CD4-positive, CD25-positive, alpha-beta regulatory T cell (primary cell): ENCODE measurements around the gene SMCO3. TPM values are rescaled to one million over a fixed set of nuclear protein-coding genes. Genes with fewer than 3 reads are reported as not detected.
A peak's percentile ranks its signal among the peaks of the same experiment; 100 is the strongest.

ENCODE experiments used
- ATAC-seq, 2 donors: fragments of 150-1000 bp; cut with Tn5 transposase; one replicate each; pipeline ENCODE4 v1.10.0; 2021; ENCODE audit warnings: low read depth in 2 of 2, moderate number of reproducible peaks in 2 of 2, moderate library complexity in 1 of 2
- DNase-seq, 3 donors: peaks; one replicate each; pipeline versions ENCODE4 v3.0.0 to v3.0.0-alpha.2; 2012 to 2022; ENCODE audit warnings: mixed read lengths in 1 of 3
- H3K27ac ChIP-seq: one replicate; pipeline ENCODE4 v1.7.0; 2013; ENCODE audit warnings: mild to moderate bottlenecking, low read length; ENCODE audit not compliant: insufficient read depth, poor library complexity, severe bottlenecking
- H3K27me3 ChIP-seq: one replicate; pipeline ENCODE4 v1.7.0; 2013; ENCODE audit warnings: low read length; ENCODE audit not compliant: control insufficient read depth, insufficient read depth
- H3K36me3 ChIP-seq: one replicate; pipeline ENCODE4 v1.7.0; 2013; ENCODE audit warnings: mild to moderate bottlenecking, low read length, moderate library complexity; ENCODE audit not compliant: control insufficient read depth, insufficient read depth
- H3K4me1 ChIP-seq: 2 replicates; pipeline ENCODE4 v1.7.0; 2013; ENCODE audit warnings: mild to moderate bottlenecking, low read length; ENCODE audit not compliant: insufficient read depth, control insufficient read depth, poor library complexity, severe bottlenecking
- H3K4me3 ChIP-seq: one replicate; pipeline ENCODE4 v1.7.0; 2013; ENCODE audit warnings: low read depth, mild to moderate bottlenecking, low read length, moderate library complexity
- H3K9me3 ChIP-seq, 2 experiments: 1 replicate in 1 of 2; 2 replicates in 1 of 2; pipeline ENCODE4 v1.7.0; 2013; ENCODE audit warnings: low read length in 2 of 2, mild to moderate bottlenecking in 1 of 2, moderate library complexity in 1 of 2; ENCODE audit not compliant: control insufficient read depth in 2 of 2
- H3K27ac Mint-ChIP-seq, 3 donors: one replicate each; pipeline ENCODE4 v1.8.0; 2020 to 2022; ENCODE audit warnings: mild to moderate bottlenecking in 3 of 3, mixed read lengths in 3 of 3, moderate library complexity in 2 of 3
- H3K27me3 Mint-ChIP-seq: one replicate; pipeline ENCODE4 v1.8.0; 2022; ENCODE audit warnings: mild to moderate bottlenecking, mixed read lengths
- H3K36me3 Mint-ChIP-seq: one replicate; pipeline ENCODE4 v1.8.0; 2020; ENCODE audit warnings: mixed read lengths
- H3K4me1 Mint-ChIP-seq, 4 donors: one replicate each; pipeline ENCODE4 v1.8.0; 2020 to 2022; ENCODE audit warnings: mixed read lengths in 4 of 4, mild to moderate bottlenecking in 1 of 4
- H3K4me3 Mint-ChIP-seq, 4 donors: one replicate each; pipeline ENCODE4 v1.8.0; 2020 to 2022; ENCODE audit warnings: mild to moderate bottlenecking in 4 of 4, mixed read lengths in 4 of 4, moderate library complexity in 3 of 4
- H3K9me3 Mint-ChIP-seq, 7 donors: one replicate each; pipeline ENCODE4 v1.8.0; 2020 to 2022; ENCODE audit warnings: mixed read lengths in 7 of 7, mild to moderate bottlenecking in 3 of 7, moderate library complexity in 2 of 7
- polyA plus RNA-seq, 4 donors: library from polyadenylated mRNA; unstranded; fragments of 300-500 nt; fragmentation: Illumina TruSeq; gene quantifications; one replicate each; pipeline ENCODE4 v1.2.3, GENCODE V29; 2021
- total RNA-seq: library from RNA; stranded (reverse); gene quantifications from one replicate; pipeline ENCODE4 v1.2.3, GENCODE V29; 2022

SMCO3 gene
- total and polyA plus RNA-seq, 5 donors from 2014 or later, result 0.08 to 0.09 TPM; not detected in 3

DNA sequence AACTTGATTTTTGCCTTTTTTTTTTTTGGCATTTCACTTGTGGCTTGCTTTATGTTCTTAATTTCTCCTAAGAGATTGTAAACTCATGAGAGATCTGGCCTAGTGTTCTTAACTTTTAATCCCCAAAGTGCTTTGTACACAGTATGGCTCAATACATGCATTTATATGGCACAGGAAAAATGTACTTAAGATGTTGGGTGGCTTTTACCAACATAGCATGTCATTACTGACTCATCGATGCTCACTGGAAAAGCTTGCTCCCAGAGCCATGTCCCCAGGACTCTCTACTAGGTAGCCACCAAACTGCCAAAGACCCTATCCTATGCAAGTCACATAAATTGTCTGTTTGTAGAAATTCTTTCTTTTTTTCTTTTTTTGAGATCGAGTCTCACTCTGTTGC, 13.1 kb upstream of the SMCO3 start:
- Mint-ChIP-seq H3K27me3 (peaks cover 5% of the 10 kb centered on the region), H3K4me1 (no peaks in the 10 kb centered on the region), H3K4me3 (no peak overlapping the region), H3K27ac (no peak overlapping the region), H3K9me3 (peaks cover 0 to 5% (median 0%) of the 10 kb centered on the region in 7 donors), H3K36me3 (peaks cover 5% of the 10 kb centered on the region)
- H3K36me3 ChIP-seq, result no peaks in the 10 kb centered on the region
- peaks cover 5% of the 10 kb centered on the region for H3K27me3 ChIP-seq
- H3K4me1 ChIP-seq, result no peaks in the 10 kb centered on the region
- no peak overlapping the region for H3K27ac ChIP-seq
- DNase-seq (no peak), ATAC-seq (no peak)
- no peaks in the 10 kb centered on the region for H3K9me3 ChIP-seq
- H3K4me3 ChIP-seq, result no peak overlapping the region

DNA sequence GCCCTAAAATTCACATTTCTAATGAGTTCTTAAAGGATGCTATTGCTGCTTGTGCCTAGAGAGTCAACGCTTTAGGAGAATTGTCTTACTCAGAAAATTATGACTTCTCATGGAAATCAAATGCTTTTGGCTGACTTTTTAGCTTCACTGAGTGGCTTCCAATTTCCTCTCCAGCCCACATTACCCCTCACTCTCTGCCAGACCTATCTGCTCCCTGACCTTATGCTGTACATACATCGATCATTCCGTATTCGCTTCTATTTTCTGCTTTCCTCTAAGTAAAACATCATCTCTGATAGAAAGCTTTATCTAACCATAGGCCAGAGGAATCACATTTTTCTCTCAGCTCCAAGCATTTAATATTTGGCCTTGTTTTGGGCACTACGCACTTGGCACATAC, 12.5 kb upstream of the SMCO3 start:
- peaks cover under 1% of the 10 kb centered on the region for H3K36me3 Mint-ChIP-seq
- ATAC-seq (no peak), DNase-seq (no peak)
- no peaks in the 10 kb centered on the region for H3K4me1 Mint-ChIP-seq
- no peaks in the 10 kb centered on the region for H3K36me3 ChIP-seq
- H3K27ac Mint-ChIP-seq, result no peak overlapping the region
- H3K4me3 Mint-ChIP-seq, result no peak overlapping the region
- H3K4me1 ChIP-seq, result no peaks in the 10 kb centered on the region
- peaks cover 2% of the 10 kb centered on the region for H3K27me3 Mint-ChIP-seq
- no peaks in the 10 kb centered on the region for H3K9me3 ChIP-seq
- no peak overlapping the region for H3K4me3 ChIP-seq
- no peak overlapping the region for H3K27ac ChIP-seq
- H3K9me3 Mint-ChIP-seq, result peaks cover 0 to 2% (median 0%) of the 10 kb centered on the region in 7 donors
- peaks cover under 1% of the 10 kb centered on the region for H3K27me3 ChIP-seq

DNA sequence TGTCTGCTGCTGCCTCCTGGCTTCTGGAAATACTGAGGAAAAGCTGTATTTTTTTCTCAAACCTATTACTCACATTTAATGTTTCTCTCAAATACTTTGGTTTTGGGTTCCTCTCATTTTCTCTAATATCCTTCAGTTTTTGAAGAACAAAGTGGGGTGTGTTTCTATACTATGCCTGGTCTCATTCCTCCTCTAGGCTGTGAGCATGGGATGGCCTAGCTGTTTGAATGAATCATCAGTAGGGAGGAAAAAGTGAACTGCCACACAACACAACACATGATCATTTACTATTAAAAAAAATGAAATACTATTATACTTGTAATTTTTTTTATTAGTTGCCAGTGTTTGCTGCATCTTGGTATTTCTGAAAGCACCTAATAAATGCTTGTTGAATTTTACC, 11.3 kb upstream of the SMCO3 start:
- H3K9me3 ChIP-seq, result no peaks in the 10 kb centered on the region
- no peak overlapping the region for H3K27ac Mint-ChIP-seq
- H3K4me3 ChIP-seq, result no peak overlapping the region
- no peak overlapping the region for H3K4me3 Mint-ChIP-seq
- no peaks in the 10 kb centered on the region for H3K9me3 Mint-ChIP-seq
- no peaks in the 10 kb centered on the region for H3K4me1 ChIP-seq
- DNase-seq (no peak), ATAC-seq (no peak)
- H3K27me3 ChIP-seq, result no peaks in the 10 kb centered on the region
- no peaks in the 10 kb centered on the region for H3K36me3 Mint-ChIP-seq
- H3K27ac ChIP-seq, result no peak overlapping the region
- no peaks in the 10 kb centered on the region for H3K27me3 Mint-ChIP-seq
- H3K4me1 Mint-ChIP-seq, result no peaks in the 10 kb centered on the region
- H3K36me3 ChIP-seq, result no peaks in the 10 kb centered on the region

DNA sequence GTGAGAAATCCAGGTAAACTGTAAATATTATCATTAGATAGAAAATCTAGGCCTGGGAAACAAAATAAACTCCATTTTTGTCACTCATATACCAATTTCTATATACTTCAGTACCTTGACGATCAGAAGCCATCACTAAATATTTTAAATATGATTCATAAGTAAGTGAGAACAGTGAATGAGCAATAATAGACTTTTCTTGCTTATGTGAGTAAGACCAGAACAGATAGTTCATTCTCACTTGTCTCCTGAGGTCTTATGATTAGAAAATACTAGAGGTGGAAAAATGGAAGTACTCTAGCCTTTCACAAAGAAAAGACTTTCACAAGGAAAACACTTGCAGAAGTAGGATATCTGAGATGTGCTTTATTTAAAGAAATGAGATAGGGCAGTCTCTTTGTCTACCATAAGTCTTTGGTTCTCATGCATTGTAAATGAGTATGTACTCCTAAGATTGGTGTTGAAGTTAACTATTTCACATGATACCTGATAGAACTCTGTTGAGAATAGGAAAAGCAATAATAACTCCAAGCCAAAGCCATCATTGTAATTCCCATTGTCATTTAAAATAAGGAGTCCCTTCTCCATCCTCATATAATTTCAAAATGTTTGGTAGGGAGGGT, 10.1 kb upstream of the SMCO3 start:
- peak overlapping the region in 1 of 3 donors; percentile 72 for H3K27ac Mint-ChIP-seq
- H3K4me1 ChIP-seq, result no peaks in the 10 kb centered on the region
- H3K4me1 Mint-ChIP-seq, result no peaks in the 10 kb centered on the region
- H3K27ac ChIP-seq, result no peak overlapping the region
- no peaks in the 10 kb centered on the region for H3K36me3 Mint-ChIP-seq
- ATAC-seq (no peak), DNase-seq (no peak)
- no peaks in the 10 kb centered on the region for H3K9me3 ChIP-seq
- H3K4me3 Mint-ChIP-seq, result no peak overlapping the region
- H3K4me3 ChIP-seq, result no peak overlapping the region
- no peaks in the 10 kb centered on the region for H3K36me3 ChIP-seq
- no peaks in the 10 kb centered on the region for H3K27me3 Mint-ChIP-seq
- no peaks in the 10 kb centered on the region for H3K27me3 ChIP-seq
- H3K9me3 Mint-ChIP-seq, result no peaks in the 10 kb centered on the region

DNA sequence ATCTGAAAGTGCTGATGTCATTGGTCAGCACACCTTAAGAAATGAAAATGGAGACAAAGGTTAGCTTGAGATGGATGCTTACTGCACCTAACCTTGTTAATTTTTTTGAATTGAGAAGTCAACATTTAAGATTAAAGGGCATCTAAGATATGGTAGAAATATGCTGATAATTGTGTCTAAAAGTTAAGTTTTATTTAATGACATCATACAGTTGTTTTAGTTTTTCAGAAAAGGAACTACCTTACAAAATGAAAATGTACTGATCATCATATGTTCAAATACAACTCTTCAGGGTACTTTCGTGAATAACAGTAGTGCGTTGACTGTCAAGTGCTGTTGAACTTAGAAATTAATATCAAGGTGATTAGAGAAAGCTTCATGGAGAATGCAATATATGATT, 2.5 kb downstream of the SMCO3 start:
- no peaks in the 10 kb centered on the region for H3K36me3 Mint-ChIP-seq
- no peak for DNase-seq
- ATAC-seq, result no peak
- H3K27me3 ChIP-seq, result no peaks in the 10 kb centered on the region
- H3K4me1 Mint-ChIP-seq, result peaks cover 5 to 16% (median 13%) of the 10 kb centered on the region in 4 donors
- peak overlapping the region in 1 of 3 donors; percentile 68 for H3K27ac Mint-ChIP-seq
- peaks cover 8% of the 10 kb centered on the region for H3K4me1 ChIP-seq
- H3K9me3 Mint-ChIP-seq, result no peaks in the 10 kb centered on the region
- no peaks in the 10 kb centered on the region for H3K27me3 Mint-ChIP-seq
- H3K27ac ChIP-seq, result no peak overlapping the region
- no peaks in the 10 kb centered on the region for H3K36me3 ChIP-seq
- no peak overlapping the region for H3K4me3 ChIP-seq
- H3K4me3 Mint-ChIP-seq, result no peak overlapping the region
- no peaks in the 10 kb centered on the region for H3K9me3 ChIP-seq

DNA sequence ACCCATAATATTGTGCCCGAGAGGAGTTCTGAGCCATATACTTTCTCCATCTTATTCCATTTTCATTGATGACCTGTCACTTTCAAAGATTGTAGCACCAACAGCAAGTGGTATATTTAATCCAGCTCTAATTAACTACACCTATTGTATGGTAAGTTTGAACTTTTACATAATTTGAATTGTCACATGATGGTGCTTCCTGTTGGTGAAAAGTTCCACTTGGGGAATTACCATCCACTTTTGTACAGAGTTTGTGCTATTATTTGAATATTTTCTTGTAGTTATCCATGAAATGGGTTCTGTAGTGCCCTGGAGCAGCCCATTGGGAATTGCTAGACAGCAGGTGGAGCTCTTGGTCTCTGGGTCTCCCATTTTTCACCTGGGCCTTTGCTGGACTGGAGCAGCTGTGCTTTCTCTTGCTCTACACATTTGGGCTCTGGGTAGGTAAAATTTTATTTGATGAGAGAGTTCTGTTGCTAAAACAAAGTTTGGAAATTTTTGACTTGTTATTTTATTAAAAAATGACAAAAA, 3.0 kb downstream of the SMCO3 start:
- Mint-ChIP-seq H3K4me1 (peaks cover 5 to 16% (median 13%) of the 10 kb centered on the region in 4 donors), H3K36me3 (no peaks in the 10 kb centered on the region), H3K27me3 (no peaks in the 10 kb centered on the region), H3K27ac (peak overlapping the region in 2 of 3 donors; percentile 56 to 68), H3K9me3 (no peaks in the 10 kb centered on the region), H3K4me3 (peak overlapping the region in 2 of 4 donors; percentile 8 to 41)
- DNase-seq, result peak in 1 of 3 donors; percentile 13
- Histone ChIP-seq H3K27ac (peak overlapping the region; percentile 39), H3K27me3 (no peaks in the 10 kb centered on the region), H3K4me3 (no peak overlapping the region), H3K4me1 (peaks cover 8% of the 10 kb centered on the region), H3K36me3 (no peaks in the 10 kb centered on the region), H3K9me3 (no peaks in the 10 kb centered on the region)
- ATAC-seq, result peak in 1 of 2 donors; percentile 31

DNA sequence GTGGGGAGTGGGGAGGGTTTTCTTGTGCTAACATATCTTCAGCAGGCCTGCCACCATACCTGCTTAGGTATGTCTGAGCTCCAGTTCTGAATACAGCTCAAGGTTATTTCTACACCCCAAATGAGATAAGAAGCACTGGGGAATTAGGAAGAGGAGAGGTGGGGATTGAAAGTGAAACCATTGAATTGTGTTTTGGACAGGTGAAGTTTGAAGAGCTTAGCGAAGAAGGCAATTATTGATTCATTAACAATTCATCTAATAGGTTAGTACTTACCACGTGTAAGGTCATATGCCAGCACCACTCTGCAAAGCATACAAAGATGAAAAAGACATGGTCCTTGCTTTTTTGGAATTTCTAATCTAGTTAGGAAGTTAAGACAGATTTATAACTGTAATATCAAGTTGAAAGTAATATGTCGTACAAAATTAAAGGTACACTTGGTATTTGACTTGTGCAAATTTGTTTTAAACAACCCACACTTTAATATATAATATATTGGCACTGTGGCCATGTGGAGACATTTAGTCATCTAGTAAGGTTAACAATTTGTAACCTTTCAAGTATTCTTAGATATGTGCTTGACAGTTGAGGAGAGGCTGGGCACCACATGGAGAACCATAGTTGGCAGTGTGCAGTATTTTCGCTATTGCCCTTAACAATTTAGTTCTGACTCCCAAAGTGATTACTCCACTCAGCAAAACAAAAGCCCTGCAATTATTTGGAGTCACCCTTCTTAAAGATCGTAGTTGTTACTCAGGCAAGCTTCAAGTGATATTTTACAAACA, 3.6 kb downstream of the SMCO3 start:
- H3K4me1 Mint-ChIP-seq, result peaks cover 7 to 20% (median 14%) of the 10 kb centered on the region in 4 donors

More for the DNA sequence above, 3.6 kb downstream of the SMCO3 start:
- Mint-ChIP-seq H3K9me3 (no peaks in the 10 kb centered on the region), H3K4me3 (peak overlapping the region in 3 of 4 donors; percentile 24 to 67 (median 43)), H3K27me3 (no peaks in the 10 kb centered on the region), H3K27ac (peak overlapping the region in 2 of 3 donors; percentile 68 to 81), H3K36me3 (no peaks in the 10 kb centered on the region)
- H3K9me3 ChIP-seq, result no peaks in the 10 kb centered on the region
- peaks cover 12% of the 10 kb centered on the region for H3K4me1 ChIP-seq
- peak overlapping the region; percentile 35 for H3K4me3 ChIP-seq
- ATAC-seq (no peak), DNase-seq (peak in 1 of 3 donors; percentile 15)
- no peaks in the 10 kb centered on the region for H3K27me3 ChIP-seq
- H3K36me3 ChIP-seq, result no peaks in the 10 kb centered on the region
- H3K27ac ChIP-seq, result peak overlapping the region; percentile 39
